ENCODE measurements around the gene BABAM1.

Gene BABAM1

GRCh38 chr19:17229890-17230289 lies 37.4 kb upstream of the BABAM1 start:
- no peak overlapping the region for H3K27ac ChIP-seq
- TF ChIP-seq ZFX (IDR thresholded peaks at IDR 0.05; ENCODE audit: borderline replicate concordance) (no peak), CTCF (IDR thresholded peaks at IDR 0.05) (no peak)

- TF ChIP-seq ZFX (IDR thresholded peaks at IDR 0.05; ENCODE audit: borderline replicate concordance): no peak
- TF ChIP-seq CTCF (IDR thresholded peaks at IDR 0.05): no peak
- no peak overlapping the region for H3K27ac ChIP-seq
Observed at GRCh38 chr19:17232258-17232657, 35.0 kb upstream of the BABAM1 start.

GRCh38 chr19:17234911-17235299 lies 32.3 kb upstream of the BABAM1 start:
- TF ChIP-seq ZFX (IDR thresholded peaks at IDR 0.05; ENCODE audit: borderline replicate concordance) (no peak), CTCF (IDR thresholded peaks at IDR 0.05) (no peak)
- H3K27ac ChIP-seq: peak overlapping the region; percentile 90

GRCh38 chr19:17235300-17235970 lies 31.8 kb upstream of the BABAM1 start:
- TF ChIP-seq CTCF (IDR thresholded peaks at IDR 0.05) (peak; percentile 84), ZFX (IDR thresholded peaks at IDR 0.05; ENCODE audit: borderline replicate concordance) (no peak)
- H3K27ac ChIP-seq: peak overlapping the region; percentile 90

- peak overlapping the region; percentile 90 for H3K27ac ChIP-seq
- TF ChIP-seq CTCF (IDR thresholded peaks at IDR 0.05) (no peak), ZFX (IDR thresholded peaks at IDR 0.05; ENCODE audit: borderline replicate concordance) (no peak)
Observed at GRCh38 chr19:17235971-17236777, 31.1 kb upstream of the BABAM1 start.

GRCh38 chr19:17236811-17237543 lies 30.3 kb upstream of the BABAM1 start:
- peak overlapping the region; percentile 90 for H3K27ac ChIP-seq
- no peak for TF ChIP-seq ZFX (IDR thresholded peaks at IDR 0.05; ENCODE audit: borderline replicate concordance)
- no peak for TF ChIP-seq CTCF (IDR thresholded peaks at IDR 0.05)
